Keratinocyte (primary cell): ENCODE data around the gene LSP1.

ENCODE experiments used
- CTCF ChIP-seq, 3 experiments: IDR thresholded peaks in 1 of 3; conservative IDR thresholded peaks in 1 of 3; optimal IDR thresholded peaks in 1 of 3; 2 replicates in 2 of 3; 3 replicates in 1 of 3; pipeline versions ENCODE3 to v1.5.1; 2011; ENCODE audit warnings: low read length in 3 of 3, mild to moderate bottlenecking in 3 of 3, moderate library complexity in 2 of 3, control low read depth in 1 of 3, inconsistent platforms in 1 of 3; ENCODE audit not compliant: insufficient read depth in 2 of 3; ENCODE audit errors: extremely low read depth in 1 of 3
- EZH2 ChIP-seq: IDR thresholded peaks from one replicate; pipeline ENCODE4 v1.6.1; 2012; ENCODE audit warnings: inconsistent platforms, mild to moderate bottlenecking, low read length, moderate library complexity

- no peak for TF ChIP-seq CTCF (optimal IDR thresholded peaks at IDR 0.05 in 1 of 3, IDR thresholded peaks at IDR 0.05 in 1 of 3, conservative IDR thresholded peaks at IDR 0.05 in 1 of 3; ENCODE audit: extremely low read depth in 1 of 3, insufficient read depth in 2 of 3, low read length in 3 of 3)
- no peak for TF ChIP-seq EZH2
These were observed 25.6 kb upstream of the LSP1 start for GRCh38 chr11:1827095-1827813.
